Activated CD4-positive, alpha-beta T cell treated with anti-CD3 and anti-CD28 coated beads for 24 hours (primary cell): ENCODE measurements around the gene SORT1.
"Not testable (repeated sequence)": the region's sequence is repeated elsewhere in the genome, so short reads cannot be mapped to it uniquely, and the experiment has no call there.

Source experiments
- DNase-seq, 2 donors: peaks; one replicate each; pipeline ENCODE4 v3.0.0-alpha.2; 2020; ENCODE audit warnings: low read depth in 2 of 2

The SORT1 gene

GRCh38 chr1:109379907-109380306 lies 17.8 kb downstream of the SORT1 start:
- no peak for DNase-seq

GRCh38 chr1:109379422-109379821 lies 18.3 kb downstream of the SORT1 start:
- DNase-seq = no peak

- DNase-seq = no peak
These were observed 20.0 kb downstream of the SORT1 start for GRCh38 chr1:109377698-109378097.

- not testable (repeated sequence) for DNase-seq
These were observed 24.0 kb downstream of the SORT1 start for GRCh38 chr1:109373696-109374095.

GRCh38 chr1:109373126-109373525 lies 24.6 kb downstream of the SORT1 start:
- no peak for DNase-seq

GRCh38 chr1:109372281-109372680 lies 25.4 kb downstream of the SORT1 start:
- no peak for DNase-seq

GRCh38 chr1:109371341-109371739 lies 26.4 kb downstream of the SORT1 start:
- DNase-seq = no peak

GRCh38 chr1:109370712-109371340 lies 26.9 kb downstream of the SORT1 start:
- no peak for DNase-seq

- DNase-seq = no peak
These were observed 28.5 kb downstream of the SORT1 start for GRCh38 chr1:109369167-109369746.

GRCh38 chr1:109368464-109368863 lies 29.3 kb downstream of the SORT1 start:
- DNase-seq = no peak

- DNase-seq = no peak
These were observed 30.1 kb downstream of the SORT1 start for GRCh38 chr1:109367626-109368025.

GRCh38 chr1:109365642-109366204 lies 32.0 kb downstream of the SORT1 start:
- DNase-seq = no peak

GRCh38 chr1:109361649-109362048 lies 36.1 kb downstream of the SORT1 start:
- DNase-seq = no peak

GRCh38 chr1:109361069-109361468 lies 36.6 kb downstream of the SORT1 start:
- no peak for DNase-seq

- no peak for DNase-seq
These were observed 40.1 kb downstream of the SORT1 start for GRCh38 chr1:109357616-109358015.

GRCh38 chr1:109356915-109357314 lies 40.8 kb downstream of the SORT1 start:
- DNase-seq = no peak

GRCh38 chr1:109356505-109356904 lies 41.2 kb downstream of the SORT1 start:
- DNase-seq = no peak

GRCh38 chr1:109354929-109355328 lies 42.8 kb downstream of the SORT1 start:
- DNase-seq = no peak

- DNase-seq = no peak
These were observed 46.3 kb downstream of the SORT1 start for GRCh38 chr1:109351457-109351856.

GRCh38 chr1:109350655-109351054 lies 47.1 kb downstream of the SORT1 start:
- no peak for DNase-seq

- no peak for DNase-seq
These were observed 47.5 kb downstream of the SORT1 start for GRCh38 chr1:109350182-109350581.

- DNase-seq = no peak
These were observed 50.2 kb downstream of the SORT1 start for GRCh38 chr1:109347511-109347910.
